M059J (cell line): ENCODE measurements around the gene RFTN1. TPM values are rescaled to one million over a fixed set of nuclear protein-coding genes. Genes with fewer than 3 reads are reported as not detected.

Experiments used
- DNase-seq: peaks from one replicate; pipeline ENCODE4 v3.0.0-alpha.2; 2012; ENCODE audit warnings: low read depth
- total RNA-seq: library from RNA; depleted of rRNA; stranded (reverse); fragments of >200 nt; shearing (Covaris generic); gene quantifications from 2 replicates; pipeline ENCODE4 v1.2.3, GENCODE V29; 2014

RFTN1 gene
- total RNA-seq, 1 experiment from 2014 or later: 39.3 TPM

DNA sequence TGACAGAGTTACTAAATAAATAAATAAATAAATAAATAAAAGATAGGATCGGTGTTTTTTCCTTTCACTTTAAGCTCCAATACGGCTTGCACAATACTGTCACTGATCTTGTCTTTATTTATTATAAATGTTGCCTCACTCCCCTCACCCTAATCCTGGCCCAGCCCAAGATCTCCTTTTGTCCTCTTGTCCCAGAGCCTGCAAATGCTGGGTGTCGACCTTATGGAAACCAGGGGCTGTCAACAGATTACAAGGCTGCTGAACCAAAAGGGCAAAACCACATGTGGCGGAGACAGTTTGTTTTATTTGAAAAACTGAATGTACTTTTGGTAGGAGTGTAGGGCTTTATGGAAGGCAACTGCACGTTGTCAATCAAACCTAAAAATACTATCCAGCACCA is 75.9 kb downstream of the RFTN1 start:
- no peak for DNase-seq

GRCh38 chr3:16433701-16434151 is 79.8 kb downstream of the RFTN1 start:
- DNase-seq: no peak

DNA sequence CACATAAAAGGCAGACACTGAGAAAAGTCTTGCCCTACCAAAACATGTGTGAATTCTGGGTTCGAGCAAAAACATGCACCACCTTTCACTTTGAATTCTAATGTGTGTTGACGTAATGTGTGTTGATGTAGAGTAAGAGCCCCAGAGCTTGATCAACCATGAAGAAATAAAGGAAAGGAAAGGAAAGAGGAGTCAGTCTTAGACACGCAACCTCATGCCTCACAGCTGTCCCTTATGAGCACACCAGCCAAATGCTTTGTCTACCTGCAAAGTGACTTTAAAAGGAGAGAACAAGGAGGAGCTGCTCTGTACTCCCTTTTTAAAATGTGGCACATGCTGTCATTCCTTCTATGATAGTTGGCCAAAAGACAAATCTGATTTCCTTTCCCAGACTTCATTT is 80.8 kb downstream of the RFTN1 start:
- DNase-seq: no peak

GRCh38 chr3:16430717-16431630 is 82.5 kb downstream of the RFTN1 start:
- DNase-seq: no peak

GRCh38 chr3:16429086-16429485 is 84.4 kb downstream of the RFTN1 start:
- DNase-seq: peak; percentile 30

DNA sequence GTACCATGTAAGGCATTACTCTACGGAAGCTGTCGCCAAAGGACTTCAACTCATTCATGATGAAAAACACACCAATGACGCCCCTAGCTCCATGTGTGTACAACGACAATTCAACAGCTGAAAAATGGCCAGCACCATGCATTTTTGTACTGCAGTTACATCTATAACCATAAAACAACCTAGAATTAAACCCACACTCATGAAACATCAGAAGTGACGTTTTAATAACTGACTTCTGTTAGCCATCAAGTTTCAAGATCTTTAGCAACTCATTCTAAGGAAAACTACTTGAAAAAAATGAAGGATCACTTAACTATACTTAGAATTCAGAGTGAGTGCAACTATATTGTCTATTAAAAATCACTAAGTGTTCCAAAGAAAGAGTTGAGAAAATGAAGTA is 84.9 kb downstream of the RFTN1 start:
- DNase-seq: no peak

DNA sequence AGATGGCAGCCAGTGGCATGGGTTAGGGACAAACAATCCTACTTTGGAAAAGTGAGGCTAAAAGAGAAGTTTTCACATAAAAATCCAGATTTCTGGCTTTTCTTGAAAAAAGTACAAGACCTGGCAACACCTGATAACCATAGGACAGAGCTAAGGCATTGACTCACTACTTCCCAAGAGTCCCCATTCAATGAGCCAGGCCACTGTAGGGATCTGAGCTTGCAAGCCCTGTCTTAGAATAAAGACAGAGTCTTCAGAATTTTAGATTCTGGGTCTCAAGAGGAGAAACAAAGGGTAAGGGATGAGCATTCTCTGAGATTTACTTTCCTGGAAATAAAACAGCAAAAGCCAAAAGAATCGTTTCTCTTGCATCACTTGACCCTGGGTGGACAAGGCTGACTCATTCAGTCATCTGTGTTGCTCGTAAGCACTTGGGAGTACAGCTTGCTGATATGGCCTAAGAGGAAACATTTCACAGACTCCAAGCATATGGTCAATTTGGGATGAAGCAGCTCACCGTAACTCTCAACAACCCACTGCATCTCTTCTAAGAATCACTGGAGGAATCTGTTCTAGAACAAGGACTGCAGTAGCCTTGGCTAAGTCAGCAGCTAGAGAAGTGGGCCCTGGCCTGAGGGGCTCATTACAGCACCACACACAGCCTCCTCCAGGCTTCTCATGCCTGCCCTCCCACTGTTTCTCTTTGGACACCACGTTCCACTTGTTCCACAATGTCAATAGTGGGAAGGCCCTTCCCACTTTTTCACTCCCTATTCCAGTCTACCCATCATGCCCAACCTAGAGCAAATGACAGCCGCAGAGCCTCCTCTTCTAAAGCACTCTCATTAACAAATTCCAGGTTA is 86.2 kb downstream of the RFTN1 start:
- peak; percentile 76 for DNase-seq

DNA sequence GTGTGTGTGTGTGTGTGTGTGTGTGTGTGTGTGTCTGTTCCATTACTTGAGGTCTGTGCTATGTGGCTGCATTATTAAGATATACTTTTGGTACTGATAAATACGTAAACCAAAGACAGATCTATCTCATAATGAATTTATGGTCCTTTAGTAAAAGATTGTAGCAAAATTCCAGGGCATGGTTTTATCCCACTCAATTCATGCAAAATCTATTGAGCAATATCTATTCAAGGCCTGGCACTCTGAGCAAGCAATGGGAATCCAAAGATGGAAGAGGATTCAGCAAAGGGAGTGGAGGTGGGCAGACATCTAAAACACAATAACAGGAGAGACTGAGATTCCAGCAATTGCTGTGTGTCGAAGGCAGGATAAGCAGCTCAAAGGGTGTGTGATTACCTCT is 86.8 kb downstream of the RFTN1 start:
- no peak for DNase-seq

DNA sequence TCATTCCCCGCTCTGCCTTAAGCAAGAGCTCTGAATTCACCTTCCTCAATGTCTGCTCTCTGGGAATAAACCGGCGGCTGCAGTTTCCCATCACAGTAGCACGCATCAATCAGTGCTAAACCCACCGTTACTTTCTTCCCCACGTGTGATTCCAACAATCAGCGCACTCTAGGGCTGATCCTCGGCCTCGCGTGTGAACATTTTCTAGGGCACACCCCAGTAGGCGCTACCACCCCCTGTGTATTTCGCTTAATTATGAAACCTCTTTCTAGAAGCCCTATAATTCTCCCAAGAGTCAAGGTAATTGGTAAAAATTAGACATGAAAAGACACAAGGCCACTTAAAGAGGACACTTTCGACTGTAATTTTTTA is 87.5 kb downstream of the RFTN1 start:
- DNase-seq: no peak

DNA sequence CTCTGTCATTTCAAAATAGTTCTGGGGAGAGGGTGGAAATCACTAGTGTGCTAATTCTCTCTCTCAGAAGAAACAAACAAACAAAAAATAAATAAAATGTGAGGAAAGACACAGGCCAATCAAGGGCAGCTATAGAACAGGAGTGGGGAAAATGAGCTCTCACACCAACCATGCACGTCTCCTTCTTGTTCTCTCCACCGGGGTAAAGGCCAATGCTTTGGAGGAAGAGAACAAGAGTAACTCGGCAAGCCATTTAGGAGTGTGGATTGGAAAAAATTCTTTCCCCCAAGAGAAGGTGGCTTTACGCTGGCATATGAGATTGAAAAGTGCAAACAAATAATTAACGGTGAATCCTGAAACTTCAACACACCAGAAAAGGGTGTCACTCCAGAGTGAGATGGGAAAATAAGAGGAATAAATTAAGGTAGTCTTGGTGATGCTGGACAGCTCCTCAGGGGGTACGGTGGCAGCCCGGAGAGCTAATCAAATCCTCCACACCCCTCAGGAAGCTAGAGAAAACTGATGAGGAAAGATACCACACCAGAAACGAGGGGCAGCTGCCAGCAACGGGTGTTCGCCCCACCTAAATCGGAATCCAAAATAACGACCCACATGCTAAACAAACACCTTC is 88.0 kb downstream of the RFTN1 start:
- DNase-seq: no peak

GRCh38 chr3:16423947-16424673 is 89.4 kb downstream of the RFTN1 start:
- no peak for DNase-seq

DNA sequence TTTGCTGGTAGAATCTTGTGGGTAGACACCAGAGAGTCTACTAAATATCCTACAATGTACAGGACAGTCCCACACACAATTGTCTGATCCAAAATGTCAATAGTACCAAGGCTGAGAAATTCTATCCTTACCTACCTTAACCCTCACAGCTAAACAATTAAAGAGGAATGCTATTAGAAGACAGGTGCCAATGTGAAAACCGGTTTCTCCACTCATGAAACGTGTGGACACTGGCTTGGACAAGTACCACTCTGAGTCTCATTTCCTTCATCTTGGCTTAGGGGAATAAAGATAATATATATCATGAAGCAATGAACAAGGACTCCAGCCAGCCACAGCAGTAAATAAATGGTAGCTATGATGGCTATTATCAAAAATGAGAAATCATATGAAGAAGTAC is 90.2 kb downstream of the RFTN1 start:
- DNase-seq: no peak

GRCh38 chr3:16419640-16420241 is 93.8 kb downstream of the RFTN1 start:
- peak; percentile 32 for DNase-seq

DNA sequence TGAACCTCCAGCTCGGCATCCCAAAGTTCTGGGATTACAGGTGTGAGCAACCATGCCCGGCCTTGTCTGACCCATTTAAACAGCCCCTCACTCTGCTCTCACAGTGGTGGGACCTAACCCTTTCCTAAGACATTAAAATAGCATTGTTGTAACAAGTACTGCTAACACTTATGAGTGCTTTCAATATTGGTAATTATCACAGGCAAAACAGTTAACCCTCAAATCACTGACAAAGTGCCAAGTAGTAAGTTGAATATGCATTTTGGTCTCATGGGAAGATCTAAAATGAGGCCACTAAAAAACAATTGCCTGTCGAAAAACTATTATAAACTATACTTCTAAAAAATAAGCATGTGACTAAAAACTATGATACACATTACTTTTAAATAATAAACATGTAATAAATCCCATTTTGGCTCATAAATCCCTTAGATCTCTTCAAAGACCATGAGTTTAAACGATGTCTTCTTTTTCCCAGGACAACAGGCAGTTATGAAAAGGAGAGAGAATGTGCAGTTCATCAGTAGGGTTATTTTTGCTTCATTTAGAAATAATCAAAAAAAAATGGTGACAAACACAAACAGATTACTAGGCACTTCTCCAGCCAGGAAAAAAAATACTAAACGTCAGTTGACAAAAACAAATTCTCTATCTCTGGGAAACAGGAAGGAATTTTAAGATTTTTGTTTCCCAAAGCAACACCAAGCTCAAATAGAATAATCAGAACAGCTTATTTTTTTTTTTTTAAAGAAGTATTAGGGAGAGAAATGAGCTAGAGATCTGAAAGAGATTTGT is 95.4 kb downstream of the RFTN1 start:
- no peak for DNase-seq

DNA sequence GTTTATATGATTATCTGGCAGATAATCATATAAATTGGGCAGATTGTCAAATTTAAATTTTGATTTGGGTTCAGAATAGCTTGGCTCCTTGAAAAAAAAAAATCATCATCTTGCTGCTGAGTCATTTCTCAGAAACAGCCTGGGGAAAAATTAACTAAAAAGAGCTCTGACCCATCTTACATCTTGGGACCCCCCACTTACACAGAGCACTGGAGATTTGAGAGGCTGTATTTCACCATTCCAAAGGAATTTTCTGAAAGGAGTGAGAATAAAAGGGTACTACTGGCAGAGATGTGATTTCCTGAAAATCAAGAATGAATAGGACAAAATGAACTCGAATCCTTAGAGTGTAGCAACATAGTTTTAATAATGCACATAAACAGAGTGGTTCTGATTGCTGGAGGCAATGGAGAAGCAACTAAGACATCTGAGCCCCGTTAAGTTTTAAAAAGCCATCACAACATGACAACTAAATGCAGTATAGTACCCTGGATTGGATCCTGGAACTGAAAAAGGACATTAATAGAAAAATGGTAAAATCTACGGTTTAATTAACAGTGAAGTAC is 97.5 kb downstream of the RFTN1 start:
- DNase-seq: no peak

- no peak for DNase-seq
Measured at GRCh38 chr3:16413321-16413720, 100.2 kb downstream of the RFTN1 start.

DNA sequence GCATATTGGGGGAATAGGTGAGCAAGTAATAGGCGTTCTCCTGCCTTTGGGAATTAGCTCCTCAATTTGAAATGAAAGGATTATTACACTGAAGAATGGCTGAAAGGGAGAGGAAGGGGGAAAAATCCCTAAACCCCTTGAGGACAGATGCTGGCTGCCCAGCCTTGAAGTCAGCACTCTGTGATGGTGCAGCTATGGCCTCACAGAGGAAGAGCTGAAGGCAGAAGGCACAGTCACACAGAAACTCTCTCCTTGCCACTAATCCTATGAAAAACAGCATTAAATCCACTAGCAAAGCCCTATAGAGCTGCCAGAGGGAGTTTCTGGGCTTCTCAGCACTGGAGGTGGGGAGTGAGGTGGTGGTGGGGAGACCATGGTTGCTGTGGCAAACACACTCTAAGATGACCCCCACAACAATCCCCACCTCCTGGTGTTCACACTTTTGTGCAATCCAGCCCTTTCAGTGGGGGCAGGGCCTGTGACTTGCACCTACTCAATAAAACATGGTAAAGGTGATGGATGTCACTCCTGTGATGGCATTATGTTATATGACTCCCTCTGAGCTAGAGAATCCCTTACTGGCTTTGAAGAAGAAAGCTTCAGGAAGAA is 101.2 kb downstream of the RFTN1 start:
- DNase-seq: no peak

DNA sequence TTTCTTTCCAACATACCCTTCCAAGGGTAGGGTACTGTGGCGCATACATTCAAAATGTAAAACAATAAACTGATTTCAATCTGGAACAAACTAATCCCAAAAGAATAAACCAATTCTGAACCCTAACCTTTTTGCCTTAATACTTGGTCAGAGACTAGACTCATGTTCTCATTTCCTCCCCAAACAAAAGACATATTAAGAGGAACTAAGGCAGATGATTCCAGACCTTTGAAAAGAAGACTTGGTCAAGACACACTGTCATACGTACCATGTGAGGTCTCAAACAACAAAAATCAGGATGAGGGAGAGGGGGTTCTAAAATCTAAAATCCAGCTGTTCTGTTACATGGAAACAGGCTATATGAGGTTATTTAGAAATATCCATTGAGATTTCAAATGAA is 102.1 kb downstream of the RFTN1 start:
- no peak for DNase-seq

- DNase-seq: no peak
Measured at GRCh38 chr3:16410659-16411058, 102.8 kb downstream of the RFTN1 start.

GRCh38 chr3:16409032-16409431 is 104.5 kb downstream of the RFTN1 start:
- no peak for DNase-seq
